ENCODE measurements around the gene CCDC74A.

Gene CCDC74A

GRCh38 chr2:131552871-131553270, 25.2 kb downstream of the CCDC74A start:
- TF ChIP-seq GLIS3 (CRISPR knock-in tag; IDR thresholded peaks at IDR 0.05) (no peak), CSDC2 (CRISPR knock-in tag; IDR thresholded peaks at IDR 0.05) (no peak)
- TF ChIP-seq, protein P1, sequence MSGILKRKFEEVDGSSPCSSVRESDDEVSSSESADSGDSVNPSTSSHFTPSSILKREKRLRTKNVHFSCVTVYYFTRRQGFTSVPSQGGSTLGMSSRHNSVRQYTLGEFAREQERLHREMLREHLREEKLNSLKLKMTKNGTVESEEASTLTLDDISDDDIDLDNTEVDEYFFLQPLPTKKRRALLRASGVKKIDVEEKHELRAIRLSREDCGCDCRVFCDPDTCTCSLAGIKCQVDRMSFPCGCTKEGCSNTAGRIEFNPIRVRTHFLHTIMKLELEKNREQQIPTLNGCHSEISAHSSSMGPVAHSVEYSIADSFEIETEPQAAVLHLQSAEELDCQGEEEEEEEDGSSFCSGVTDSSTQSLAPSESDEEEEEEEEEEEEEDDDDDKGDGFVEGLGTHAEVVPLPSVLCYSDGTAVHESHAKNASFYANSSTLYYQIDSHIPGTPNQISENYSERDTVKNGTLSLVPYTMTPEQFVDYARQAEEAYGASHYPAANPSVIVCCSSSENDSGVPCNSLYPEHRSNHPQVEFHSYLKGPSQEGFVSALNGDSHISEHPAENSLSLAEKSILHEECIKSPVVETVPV (CRISPR knock-in tag; IDR thresholded peaks at IDR 0.05): no peak

DNA sequence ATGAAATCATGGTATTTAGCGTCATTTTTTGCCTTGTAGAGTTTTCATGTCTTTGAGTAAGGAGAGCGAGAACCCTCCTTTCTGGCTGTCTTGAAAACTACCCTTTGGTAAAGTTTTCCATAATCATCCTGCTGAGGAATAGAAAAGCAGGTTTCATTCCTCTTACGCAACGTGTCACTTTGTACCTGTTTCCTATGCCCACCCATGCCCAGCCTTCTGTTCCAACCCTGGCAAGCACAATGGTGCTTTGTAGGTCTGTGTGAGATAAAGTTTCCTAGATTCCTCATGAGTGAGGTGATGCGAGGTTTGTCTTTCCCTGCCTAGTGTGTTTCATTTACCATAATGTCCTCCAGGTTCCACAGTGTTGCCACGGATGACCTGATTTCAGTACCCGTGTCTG, 29.3 kb downstream of the CCDC74A start:
- ATAC-seq: no peak
- no peak for TF ChIP-seq OSR1 (CRISPR knock-in tag; IDR thresholded peaks at IDR 0.05)
- no peak for TF ChIP-seq ZNF565 (CRISPR knock-in tag; conservative IDR thresholded peaks at IDR 0.05; ENCODE audit: low read depth)
- TF ChIP-seq, protein P2, sequence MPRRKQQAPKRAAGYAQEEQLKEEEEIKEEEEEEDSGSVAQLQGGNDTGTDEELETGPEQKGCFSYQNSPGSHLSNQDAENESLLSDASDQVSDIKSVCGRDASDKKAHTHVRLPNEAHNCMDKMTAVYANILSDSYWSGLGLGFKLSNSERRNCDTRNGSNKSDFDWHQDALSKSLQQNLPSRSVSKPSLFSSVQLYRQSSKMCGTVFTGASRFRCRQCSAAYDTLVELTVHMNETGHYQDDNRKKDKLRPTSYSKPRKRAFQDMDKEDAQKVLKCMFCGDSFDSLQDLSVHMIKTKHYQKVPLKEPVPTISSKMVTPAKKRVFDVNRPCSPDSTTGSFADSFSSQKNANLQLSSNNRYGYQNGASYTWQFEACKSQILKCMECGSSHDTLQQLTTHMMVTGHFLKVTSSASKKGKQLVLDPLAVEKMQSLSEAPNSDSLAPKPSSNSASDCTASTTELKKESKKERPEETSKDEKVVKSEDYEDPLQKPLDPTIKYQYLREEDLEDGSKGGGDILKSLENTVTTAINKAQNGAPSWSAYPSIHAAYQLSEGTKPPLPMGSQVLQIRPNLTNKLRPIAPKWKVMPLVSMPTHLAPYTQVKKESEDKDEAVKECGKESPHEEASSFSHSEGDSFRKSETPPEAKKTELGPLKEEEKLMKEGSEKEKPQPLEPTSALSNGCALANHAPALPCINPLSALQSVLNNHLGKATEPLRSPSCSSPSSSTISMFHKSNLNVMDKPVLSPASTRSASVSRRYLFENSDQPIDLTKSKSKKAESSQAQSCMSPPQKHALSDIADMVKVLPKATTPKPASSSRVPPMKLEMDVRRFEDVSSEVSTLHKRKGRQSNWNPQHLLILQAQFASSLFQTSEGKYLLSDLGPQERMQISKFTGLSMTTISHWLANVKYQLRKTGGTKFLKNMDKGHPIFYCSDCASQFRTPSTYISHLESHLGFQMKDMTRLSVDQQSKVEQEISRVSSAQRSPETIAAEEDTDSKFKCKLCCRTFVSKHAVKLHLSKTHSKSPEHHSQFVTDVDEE (CRISPR knock-in tag; IDR thresholded peaks at IDR 0.05): no peak
- TF ChIP-seq BACH2 (CRISPR knock-in tag; IDR thresholded peaks at IDR 0.05; ENCODE audit: borderline replicate concordance): no peak
- no peak for TF ChIP-seq CSDC2 (CRISPR knock-in tag; IDR thresholded peaks at IDR 0.05)
- TF ChIP-seq, protein P1 (CRISPR knock-in tag; IDR thresholded peaks at IDR 0.05): no peak
- TF ChIP-seq PATZ1 (CRISPR knock-in tag; IDR thresholded peaks at IDR 0.05; ENCODE audit: borderline replicate concordance): no peak
- TF ChIP-seq GLIS3 (CRISPR knock-in tag; IDR thresholded peaks at IDR 0.05): no peak
- TF ChIP-seq, protein P3, sequence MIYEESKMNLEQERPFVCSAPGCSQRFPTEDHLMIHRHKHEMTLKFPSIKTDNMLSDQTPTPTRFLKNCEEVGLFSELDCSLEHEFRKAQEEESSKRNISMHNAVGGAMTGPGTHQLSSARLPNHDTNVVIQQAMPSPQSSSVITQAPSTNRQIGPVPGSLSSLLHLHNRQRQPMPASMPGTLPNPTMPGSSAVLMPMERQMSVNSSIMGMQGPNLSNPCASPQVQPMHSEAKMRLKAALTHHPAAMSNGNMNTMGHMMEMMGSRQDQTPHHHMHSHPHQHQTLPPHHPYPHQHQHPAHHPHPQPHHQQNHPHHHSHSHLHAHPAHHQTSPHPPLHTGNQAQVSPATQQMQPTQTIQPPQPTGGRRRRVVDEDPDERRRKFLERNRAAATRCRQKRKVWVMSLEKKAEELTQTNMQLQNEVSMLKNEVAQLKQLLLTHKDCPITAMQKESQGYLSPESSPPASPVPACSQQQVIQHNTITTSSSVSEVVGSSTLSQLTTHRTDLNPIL (CRISPR knock-in tag; IDR thresholded peaks at IDR 0.05; ENCODE audit: low read depth): no peak
- no peak for TF ChIP-seq TOX (CRISPR knock-in tag; IDR thresholded peaks at IDR 0.05; ENCODE audit: borderline replicate concordance)
- TF ChIP-seq ISL1 (CRISPR knock-in tag; IDR thresholded peaks at IDR 0.05): no peak
- TF ChIP-seq ESRRG (CRISPR knock-in tag; IDR thresholded peaks at IDR 0.05): no peak
- no peak for TF ChIP-seq SNAI2 (CRISPR knock-in tag; IDR thresholded peaks at IDR 0.05)
- no peak for TF ChIP-seq TCF4 (CRISPR knock-in tag; IDR thresholded peaks at IDR 0.05; ENCODE audit: borderline replicate concordance)
- no peak for TF ChIP-seq ZFP30 (CRISPR knock-in tag; IDR thresholded peaks at IDR 0.05)
- TF ChIP-seq PPARA (CRISPR knock-in tag; IDR thresholded peaks at IDR 0.05; ENCODE audit: borderline replicate concordance): no peak
- no peak for TF ChIP-seq POU6F1 (CRISPR knock-in tag; IDR thresholded peaks at IDR 0.05; ENCODE audit: borderline replicate concordance, low read depth)
- no peak for TF ChIP-seq ZC3H10 (CRISPR knock-in tag; IDR thresholded peaks at IDR 0.05)

More at GRCh38 chr2:131552871-131553270, 25.2 kb downstream of the CCDC74A start:
- no peak for ATAC-seq

GRCh38 chr2:131557558-131558321, 30.1 kb downstream of the CCDC74A start:
- no peak for ATAC-seq
- TF ChIP-seq ZC3H10 (CRISPR knock-in tag; IDR thresholded peaks at IDR 0.05): no peak
- no peak for TF ChIP-seq CSDC2 (CRISPR knock-in tag; IDR thresholded peaks at IDR 0.05)
- TF ChIP-seq POU6F1 (CRISPR knock-in tag; IDR thresholded peaks at IDR 0.05; ENCODE audit: borderline replicate concordance, low read depth): no peak
- no peak for TF ChIP-seq OSR1 (CRISPR knock-in tag; IDR thresholded peaks at IDR 0.05)
- TF ChIP-seq ZNF565 (CRISPR knock-in tag; conservative IDR thresholded peaks at IDR 0.05; ENCODE audit: low read depth): no peak
- TF ChIP-seq ARNTL (CRISPR knock-in tag; IDR thresholded peaks at IDR 0.05; ENCODE audit: borderline replicate concordance, low read depth): no peak
- TF ChIP-seq GLIS3 (CRISPR knock-in tag; IDR thresholded peaks at IDR 0.05): no peak
- no peak for TF ChIP-seq SNAI2 (CRISPR knock-in tag; IDR thresholded peaks at IDR 0.05)
- TF ChIP-seq ZNF8 (CRISPR knock-in tag; IDR thresholded peaks at IDR 0.05): no peak
- TF ChIP-seq TCF4 (CRISPR knock-in tag; IDR thresholded peaks at IDR 0.05; ENCODE audit: borderline replicate concordance): no peak
- TF ChIP-seq, protein P1 (CRISPR knock-in tag; IDR thresholded peaks at IDR 0.05): no peak
- no peak for TF ChIP-seq ZFP3 (CRISPR knock-in tag; IDR thresholded peaks at IDR 0.05)
